ENCODE results near the gene ADAMTS9.

ADAMTS9 gene

DNA sequence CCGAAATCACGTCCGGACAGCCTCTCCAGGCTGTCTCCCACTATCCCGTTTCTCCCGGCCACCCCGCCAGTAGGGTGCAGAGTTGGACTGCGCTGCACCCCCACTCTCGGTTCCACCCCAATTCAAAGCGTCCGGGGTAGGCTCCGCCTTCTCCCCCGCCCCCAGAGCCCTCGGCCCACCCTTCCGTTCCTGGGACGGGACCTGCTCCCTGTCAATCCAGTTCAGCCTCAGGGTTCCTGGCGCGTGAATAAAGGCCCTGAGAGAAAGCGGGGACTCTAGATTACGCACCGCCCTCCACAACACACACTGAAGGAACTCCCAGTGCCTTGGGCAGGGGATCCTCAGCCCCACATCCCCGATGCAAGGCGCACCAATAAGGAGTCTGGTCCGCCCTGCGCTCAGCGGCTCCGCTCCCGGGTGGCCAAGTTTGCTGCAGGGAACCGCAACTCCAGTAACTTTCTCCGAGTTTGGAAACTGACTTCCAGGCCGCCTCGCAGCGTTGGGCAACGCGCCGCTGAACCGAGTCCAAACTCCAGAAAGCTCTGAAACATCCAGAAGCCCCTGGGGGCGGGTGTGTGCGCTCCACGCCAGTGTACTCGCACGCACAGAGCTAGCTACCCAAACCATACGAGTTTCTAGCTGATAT is 1.9 kb downstream of the ADAMTS9 start:
- ATAC-seq, result no peak

- no peak for ATAC-seq
Measured at GRCh38 chr3:64685331-64685799, 2.4 kb downstream of the ADAMTS9 start.

- ATAC-seq, result no peak
Measured at GRCh38 chr3:64684715-64685261, 3.0 kb downstream of the ADAMTS9 start.

DNA sequence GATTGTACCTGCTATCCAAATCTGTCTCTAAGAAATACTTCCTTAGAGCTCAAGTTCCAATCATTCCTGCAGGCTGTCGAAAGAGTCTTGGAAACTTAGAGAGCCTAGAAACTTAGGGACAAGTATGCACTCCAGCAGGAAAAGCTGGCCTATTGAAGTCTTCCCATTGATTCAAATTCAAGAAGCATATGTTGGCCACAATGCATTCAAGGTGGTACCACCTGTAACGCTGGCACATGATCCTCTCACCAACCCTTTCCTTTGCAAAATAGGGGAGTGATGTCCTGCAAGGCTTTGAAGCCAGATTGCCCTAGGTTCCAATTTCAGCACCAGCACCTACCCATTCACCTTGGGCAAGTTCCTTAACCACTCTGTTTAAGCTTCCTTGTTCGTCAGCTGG is 6.0 kb downstream of the ADAMTS9 start:
- ATAC-seq, result no peak

DNA sequence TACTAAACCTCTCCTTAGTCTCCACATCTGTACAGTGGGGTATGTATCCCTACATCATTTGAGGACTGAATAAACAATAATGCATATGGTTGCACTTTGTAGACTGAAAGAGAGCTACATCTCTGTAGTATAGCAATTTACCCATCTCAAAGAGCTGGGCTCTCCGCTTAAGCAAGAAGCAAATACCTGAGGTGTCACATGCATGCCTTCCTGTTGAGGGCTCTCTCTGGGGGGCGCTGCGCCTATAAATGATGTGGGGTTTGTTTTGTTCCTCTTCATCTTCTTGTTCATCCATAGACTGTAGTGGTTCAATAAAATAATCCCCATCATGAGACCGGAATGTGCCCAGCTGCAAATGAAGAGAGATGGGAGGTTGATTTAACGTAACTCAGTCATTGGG is 6.8 kb downstream of the ADAMTS9 start:
- ATAC-seq, result no peak

DNA sequence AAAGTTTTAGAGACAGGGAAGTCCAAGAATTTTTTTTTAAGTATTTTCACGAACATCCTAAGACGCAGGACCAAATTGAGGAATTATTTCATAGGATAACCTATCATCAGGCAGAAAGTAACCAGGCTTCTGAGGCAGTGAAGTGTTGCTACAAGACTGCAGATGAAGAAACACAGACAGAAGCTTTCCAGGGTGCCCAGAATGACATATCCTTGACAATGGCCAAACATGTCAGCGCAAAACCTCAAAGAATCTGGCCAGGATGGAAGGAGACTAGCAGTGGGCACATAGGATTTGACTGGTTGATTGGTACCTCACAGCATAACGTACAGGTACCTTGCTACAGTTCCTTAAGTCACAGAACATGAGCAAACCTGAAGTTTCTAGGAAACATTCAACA is 7.5 kb downstream of the ADAMTS9 start:
- ATAC-seq, result no peak

DNA sequence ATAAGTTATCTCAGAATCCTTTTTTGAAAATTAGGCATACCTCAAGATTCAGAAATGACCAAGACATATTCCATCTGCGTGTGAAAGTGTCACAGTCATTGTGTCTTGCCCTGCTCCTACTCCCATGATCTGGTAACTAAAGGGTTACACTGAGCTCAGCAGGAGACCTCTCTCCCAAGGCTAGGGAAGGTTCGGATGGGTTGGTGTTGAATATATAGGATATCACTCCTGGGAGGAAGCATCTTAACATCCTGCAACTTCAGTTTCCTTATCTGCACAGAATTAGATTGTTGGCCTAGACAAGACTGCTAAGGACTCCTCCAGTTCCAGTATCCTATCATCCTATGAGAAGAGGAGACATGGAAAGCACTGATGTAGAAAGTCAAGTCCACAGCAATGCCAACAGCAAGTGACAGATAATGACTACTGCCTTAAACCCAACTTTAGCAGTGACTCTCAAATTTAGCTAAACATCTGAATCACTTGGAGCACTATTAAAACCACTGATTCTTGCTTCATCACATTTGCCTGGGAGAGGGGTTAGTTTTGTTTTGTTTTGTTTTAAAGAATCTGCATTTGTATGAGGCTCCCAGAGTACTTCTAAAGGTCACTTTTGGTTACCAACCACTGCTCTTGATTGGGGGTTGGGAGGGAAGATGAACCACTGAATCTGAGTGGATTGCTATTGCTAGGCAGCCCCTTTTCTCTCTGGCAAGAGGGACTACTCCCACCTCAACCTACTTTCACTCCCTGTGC is 9.7 kb downstream of the ADAMTS9 start:
- ATAC-seq, result no peak

- no peak for ATAC-seq
Measured at GRCh38 chr3:64676831-64677230, 11.0 kb downstream of the ADAMTS9 start.

- ATAC-seq, result no peak
Measured at GRCh38 chr3:64675687-64676247, 12.0 kb downstream of the ADAMTS9 start.

- ATAC-seq, result no peak
Measured at GRCh38 chr3:64674591-64675076, 13.2 kb downstream of the ADAMTS9 start.

DNA sequence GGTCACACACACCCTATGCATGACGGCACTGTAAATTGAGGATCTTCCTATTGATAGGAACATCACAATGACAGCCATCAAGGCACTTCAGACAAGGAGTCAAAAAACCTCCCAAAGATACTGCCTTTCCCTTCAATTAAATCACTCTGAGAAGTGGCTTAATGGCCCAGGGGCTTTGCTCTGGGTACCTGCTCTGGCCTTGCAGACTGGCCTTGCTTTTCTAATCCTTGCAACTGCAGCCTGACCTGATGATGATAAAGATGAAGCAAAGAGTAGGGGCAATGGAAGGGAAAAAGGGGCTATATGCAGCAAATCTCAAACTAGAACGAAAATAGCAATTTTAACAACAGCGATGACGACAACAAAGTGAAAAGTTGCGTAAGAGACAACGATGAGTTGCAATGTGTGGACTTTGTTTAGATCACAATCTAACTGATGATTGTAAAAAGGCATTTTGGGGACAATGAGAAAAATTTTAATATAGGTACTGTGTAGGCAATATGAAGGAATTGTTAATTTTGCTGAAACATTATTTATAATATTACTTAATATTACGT is 14.6 kb downstream of the ADAMTS9 start:
- ATAC-seq, result no peak

DNA sequence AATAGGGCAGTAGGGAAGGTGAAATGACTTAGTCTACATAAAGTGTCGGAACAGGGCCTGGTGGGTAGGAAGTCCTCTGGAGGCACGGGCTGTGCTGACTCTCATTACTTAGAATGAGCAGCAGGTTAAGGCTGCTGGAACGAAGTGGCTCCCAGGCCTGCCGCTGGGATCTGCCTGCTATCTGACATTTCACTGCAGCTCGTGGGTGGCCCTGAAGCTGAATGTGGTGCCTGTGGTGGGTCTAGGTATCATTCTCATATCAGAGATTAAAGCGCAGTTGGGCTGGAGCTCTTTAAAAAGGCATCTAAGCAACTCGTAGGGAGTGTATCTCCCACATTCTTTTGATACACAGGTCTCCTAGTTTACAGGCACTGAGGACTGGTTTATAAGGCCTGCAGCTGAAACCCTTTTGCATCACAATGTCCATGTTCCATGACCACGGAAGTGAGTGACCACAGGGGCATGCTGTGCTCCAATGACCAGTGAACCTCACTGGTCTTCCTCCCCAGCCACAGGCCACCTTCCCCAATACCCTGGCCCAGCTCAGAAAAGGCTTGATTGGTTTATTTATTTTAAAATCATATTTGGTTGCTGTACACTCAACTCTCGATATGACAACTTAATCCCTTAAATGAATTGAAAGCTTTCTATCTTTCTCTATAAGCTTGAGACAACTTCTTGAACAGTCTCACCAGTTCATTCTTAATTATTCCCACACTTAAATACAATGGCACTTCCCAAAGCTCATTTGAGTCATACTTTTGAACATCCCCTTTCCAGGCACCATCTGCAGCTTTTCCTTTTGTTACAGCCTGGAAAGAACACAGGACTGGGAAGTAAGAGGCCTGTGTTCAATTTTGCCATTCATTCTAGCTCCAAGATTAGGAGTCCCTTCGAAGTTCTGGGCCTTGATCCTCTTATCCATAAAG is 19.0 kb downstream of the ADAMTS9 start:
- no peak for ATAC-seq

DNA sequence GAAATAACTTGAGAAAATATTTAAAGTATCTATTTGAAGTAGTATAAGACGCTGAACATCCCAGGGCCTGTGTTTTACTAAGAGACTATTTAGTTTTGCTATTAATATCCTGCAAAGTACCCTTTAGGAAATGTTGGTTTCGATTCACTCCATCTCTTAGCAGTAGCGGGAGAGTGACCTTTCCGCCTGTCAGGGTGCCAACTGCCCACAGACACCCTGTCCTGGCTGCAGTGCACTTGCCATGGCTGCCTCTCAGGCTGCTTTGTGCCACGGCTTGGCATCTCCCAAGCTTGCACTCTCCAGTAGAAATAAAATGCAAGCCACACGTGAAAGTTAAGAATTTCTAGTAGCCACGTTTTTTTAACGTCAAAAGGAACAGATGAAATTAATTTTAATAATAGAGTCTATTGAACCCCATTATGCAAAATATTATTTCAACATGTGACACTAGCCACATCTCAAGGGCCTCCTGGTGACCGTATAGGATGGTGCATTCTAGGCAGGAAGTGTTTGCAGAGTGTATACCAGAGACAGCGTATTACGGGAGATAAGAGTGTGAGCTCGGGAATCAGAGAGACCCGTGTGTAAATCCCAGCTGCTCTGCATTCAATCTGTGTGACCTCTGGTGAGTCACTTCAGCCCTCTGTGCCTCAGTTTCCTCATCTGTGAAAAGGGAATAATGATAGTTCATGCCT is 19.8 kb downstream of the ADAMTS9 start:
- no peak for ATAC-seq

DNA sequence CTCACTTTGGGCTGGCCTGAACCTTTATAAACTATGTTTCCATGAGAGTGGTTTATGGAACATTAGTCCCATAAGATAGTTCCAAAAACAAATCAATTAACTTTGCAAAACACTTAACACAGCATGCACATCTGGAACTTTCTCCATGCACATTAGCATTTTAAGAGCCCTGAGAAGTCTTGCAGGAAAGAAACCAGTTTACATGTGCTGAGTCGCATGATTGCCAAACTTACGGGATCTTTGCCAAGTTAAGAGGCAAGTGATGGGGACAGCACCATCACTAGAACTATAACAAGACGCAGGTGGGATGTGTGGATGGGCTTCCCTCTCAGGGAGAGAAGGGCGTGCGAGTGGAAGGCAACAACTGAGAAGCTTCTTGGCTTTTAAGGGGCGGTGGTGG is 20.7 kb downstream of the ADAMTS9 start:
- ATAC-seq, result no peak

DNA sequence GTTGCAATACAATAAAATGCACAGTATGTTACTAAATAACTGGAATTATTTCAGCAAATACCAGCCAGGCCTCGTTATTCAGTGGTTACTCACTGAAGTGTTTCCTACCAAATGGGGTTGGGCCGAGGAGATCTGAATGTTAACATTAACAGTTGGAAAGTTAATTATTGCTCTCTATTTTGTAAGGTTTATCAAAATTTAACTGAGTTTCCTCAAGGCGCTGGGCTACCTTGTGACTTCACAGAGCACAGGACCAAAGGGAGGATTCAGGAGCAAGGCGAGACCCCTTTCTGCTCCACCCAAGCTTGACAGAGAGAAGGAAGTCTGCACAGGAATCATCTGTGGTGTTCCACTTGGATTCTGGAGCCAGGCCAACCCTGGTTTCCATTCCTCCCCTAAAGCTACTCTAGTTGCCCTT is 21.6 kb downstream of the ADAMTS9 start:
- no peak for ATAC-seq

DNA sequence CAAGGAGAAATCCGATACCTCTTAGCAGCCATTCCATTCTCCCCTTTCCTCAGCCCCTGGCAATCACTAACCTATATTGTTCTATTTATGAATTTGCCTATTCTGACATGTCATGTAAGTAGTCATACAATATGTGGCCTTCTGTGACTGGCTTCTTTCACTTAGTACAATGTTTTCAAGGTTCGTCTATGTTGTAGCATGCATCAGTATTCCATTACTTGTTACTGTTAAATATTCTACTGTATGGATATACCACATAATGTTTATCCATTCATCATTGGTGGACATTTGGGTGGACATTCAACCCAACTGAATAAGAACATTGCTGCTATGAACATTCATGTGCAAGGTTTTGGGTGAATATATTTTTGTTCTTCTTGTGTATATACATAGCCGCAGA is 23.4 kb downstream of the ADAMTS9 start:
- no peak for ATAC-seq

DNA sequence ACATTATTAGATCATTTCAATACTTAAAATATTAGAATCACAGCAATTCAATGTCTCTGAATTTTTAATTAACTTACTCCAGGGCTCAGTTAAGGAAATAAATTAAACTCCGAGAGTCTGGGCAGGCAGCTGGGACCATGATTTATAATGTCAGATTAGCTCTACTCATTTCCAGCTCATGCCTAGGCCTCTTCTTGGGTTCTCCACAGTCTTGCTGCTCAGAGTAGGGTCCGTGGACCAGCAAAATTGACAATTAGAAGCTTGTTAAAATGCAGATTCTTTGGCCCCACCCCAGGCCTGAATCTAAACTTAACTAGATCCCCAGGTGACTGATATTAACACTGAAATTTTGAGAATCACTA is 28.2 kb downstream of the ADAMTS9 start:
- ATAC-seq, result no peak

- ATAC-seq, result no peak
Measured at GRCh38 chr3:64658001-64658400, 29.8 kb downstream of the ADAMTS9 start.

- ATAC-seq, result no peak
Measured at GRCh38 chr3:64656544-64656943, 31.3 kb downstream of the ADAMTS9 start.

GRCh38 chr3:64655160-64655559 is 32.6 kb downstream of the ADAMTS9 start:
- no peak for ATAC-seq

GRCh38 chr3:64654013-64654412 is 33.8 kb downstream of the ADAMTS9 start:
- no peak for ATAC-seq

DNA sequence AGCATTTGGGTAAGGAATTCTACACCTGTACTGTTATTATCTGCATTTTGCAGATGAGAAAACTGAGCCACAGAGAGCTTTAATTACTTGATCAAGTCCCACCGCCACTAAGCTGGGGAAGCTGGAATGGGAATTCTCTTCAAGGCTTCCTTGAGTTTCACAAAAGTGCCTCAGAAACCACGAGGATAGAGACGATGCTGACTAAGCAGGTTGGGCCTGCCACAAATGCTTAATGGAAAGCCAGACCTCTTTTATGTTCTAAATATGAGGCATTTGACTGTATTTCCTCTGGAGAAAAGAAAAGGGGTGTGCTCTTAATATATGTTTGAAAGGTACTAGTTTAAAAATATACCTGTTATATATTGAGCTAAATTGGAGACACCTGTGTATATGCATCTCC is 34.7 kb downstream of the ADAMTS9 start:
- ATAC-seq, result no peak
